Fibroblast of skin of left biceps (primary cell): ENCODE measurements around the gene COG2.
"Not testable (repeated sequence)": the region's sequence is repeated elsewhere in the genome, so short reads cannot be mapped to it uniquely, and the experiment has no call there.

Experiments
- DNase-seq, 2 experiments: peaks; one replicate each; pipeline ENCODE4 v3.0.0-alpha.2; 2013; ENCODE audit warnings: low read depth in 2 of 2

Gene COG2

DNA sequence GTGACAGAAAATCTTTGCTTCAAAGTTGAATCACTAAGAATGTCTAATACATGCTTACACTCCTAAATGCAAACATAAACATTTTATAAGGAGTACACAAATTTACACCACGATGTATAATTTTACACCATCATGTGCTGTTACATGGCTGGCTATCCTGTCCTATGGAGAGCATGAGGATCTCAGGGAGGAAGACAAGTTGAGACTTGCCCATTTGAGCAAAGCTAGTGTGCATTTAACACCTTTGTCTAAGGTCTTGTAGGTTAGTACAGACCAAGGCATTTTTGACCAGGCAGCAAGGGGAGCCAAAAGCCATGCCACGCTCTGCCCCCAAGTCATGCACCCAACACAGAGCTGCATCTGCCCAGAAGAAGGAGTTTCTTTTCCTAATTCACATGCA lies 14.5 kb upstream of the COG2 start:
- DNase-seq, result no peak

DNA sequence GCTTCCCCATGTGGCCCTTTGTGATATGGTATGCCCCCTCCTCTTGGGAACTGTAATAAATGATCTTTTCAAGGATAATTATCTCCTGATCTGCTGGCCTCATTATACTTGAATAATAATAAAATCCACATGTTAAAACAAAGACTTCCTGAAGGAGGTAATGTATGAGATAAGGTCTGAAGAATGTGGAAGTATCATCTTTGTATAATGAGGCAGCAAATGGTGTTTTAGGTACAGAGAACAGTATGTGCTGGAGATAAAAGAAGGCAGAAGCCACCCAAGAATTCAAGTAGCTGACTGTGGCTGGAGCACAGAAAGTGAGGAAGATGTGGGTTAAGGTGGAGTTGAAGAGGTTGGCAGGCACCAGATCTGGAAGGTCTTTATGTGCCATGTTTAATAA lies 12.8 kb upstream of the COG2 start:
- DNase-seq, result no peak

- no peak for DNase-seq
Measured at GRCh38 chr1:230631477-230631876, 10.8 kb upstream of the COG2 start.

- DNase-seq, result no peak
Measured at GRCh38 chr1:230632273-230632873, 9.9 kb upstream of the COG2 start.

- DNase-seq, result no peak
Measured at GRCh38 chr1:230633469-230633868, 8.8 kb upstream of the COG2 start.

GRCh38 chr1:230634384-230634783 lies 7.9 kb upstream of the COG2 start:
- no peak for DNase-seq

DNA sequence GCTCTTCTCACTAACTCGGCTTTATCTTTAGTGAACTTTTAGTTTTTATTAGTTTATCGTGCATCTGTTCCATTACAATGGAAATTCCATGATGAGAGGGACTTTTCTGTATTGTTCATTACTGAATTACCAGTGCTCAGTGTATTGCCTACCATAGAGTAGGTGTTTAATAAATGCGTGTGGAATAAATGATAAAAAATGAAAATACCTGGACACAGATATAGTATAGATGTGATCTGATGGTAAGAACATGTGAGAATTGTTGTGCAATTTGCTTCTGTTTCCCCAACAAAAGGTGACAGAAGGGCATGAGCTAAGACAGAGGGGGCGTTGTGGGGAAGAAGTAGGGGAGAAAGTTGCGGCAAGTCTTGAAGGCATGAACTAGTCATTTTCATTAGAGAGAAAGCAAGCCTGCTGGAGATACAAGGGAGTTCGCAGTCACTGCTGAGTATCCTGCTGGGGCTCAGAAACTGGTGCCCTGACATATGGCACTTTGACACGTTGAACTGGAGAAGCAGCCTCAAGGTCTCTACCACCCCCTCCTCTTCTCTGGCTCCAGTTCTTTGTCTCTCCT lies 5.6 kb upstream of the COG2 start:
- no peak for DNase-seq

DNA sequence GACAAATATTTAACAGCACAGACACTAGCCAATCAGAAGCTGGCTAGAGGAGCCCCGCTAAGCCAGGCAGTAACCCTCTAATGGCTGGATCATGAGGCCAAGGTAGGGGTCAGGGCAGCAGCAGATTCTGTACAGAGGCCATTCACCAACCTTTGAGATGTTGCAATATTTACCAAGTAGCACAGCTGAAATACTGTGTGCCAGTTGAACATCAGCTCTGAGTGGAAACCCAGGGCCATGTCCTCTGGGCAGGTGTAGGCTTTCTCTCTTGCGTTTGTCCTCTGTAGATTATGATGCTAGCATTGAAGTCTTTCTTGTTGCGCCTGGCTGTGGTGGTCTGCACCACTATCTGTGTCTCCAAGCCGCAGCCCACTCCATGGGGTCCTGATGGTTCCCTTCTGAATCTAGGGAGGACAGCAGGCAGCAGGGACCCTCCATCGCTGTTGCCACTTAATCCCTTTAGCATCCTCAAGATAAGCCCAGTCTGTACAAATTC lies 2.5 kb upstream of the COG2 start:
- no peak for DNase-seq

DNA sequence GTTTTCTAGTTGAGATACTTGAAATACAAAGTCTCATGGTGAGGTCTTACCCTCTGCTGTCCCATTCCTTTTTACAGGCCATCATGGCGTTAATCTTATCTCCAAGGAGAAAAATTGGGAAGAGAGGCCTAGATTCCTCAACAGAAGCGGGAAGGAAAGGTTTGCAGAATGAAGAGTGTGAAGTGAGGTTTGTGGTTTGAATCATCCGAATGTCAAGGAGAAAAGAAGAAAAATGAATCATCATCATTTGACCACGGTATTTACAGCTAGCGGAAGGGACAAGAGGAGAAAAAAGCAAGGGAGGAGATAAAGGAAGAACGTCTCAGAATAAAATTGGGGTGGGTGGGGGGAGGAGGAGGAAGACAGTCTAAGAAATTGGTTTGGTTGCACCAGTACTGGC lies 935 bp upstream of the COG2 start:
- DNase-seq, result no peak

- no peak for DNase-seq
Measured at GRCh38 chr1:230641900-230642262, 400 bp upstream of the COG2 start.

- no peak for DNase-seq
Measured at GRCh38 chr1:230643908-230644307, 1.6 kb downstream of the COG2 start.

DNA sequence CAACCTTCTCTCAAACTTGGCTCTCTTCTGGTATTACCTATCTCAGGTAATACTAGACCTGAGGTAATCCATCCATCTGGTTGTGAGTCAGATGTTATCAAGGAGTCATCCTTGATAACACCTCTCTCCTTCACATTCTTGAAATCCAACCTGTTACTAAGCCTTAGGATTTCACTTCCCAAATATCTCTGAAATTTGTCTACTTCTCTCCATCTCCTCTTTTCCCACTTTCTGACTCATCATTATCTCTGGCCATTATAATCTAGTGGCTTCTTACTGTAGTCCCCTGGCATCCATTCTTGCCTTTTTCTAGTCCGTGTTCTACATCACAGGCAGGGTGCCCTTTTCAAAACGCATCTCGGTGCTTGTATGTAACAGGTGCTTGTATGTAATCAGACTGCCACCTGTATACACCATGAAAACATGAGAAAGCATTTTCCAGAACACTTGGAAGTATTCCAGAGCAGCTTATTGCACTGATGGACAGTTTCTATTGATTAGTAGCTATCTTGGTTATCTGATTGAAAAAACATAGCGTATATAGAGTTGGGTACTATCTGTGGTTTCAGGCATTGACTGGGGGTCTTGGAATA lies 4.5 kb downstream of the COG2 start:
- no peak for DNase-seq

DNA sequence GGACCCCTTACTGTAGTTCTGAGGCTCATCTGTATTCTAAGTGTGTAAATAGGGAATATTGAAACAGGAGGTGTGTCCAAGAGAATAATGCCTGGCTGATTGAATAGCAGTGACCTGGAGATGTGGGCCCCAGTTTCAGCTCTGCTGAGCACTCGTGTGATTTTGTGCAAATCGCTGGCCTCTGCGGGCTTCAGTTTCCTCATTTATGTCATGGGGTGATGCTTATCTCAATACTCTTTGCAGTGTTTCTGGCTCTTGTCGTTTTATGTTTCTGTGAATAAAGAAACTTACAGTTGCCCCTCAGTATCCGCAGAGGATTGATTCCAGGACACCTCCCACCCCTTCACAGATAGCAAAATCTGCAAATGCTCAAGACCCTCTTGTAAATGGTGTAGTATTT lies 5.0 kb downstream of the COG2 start:
- no peak for DNase-seq

DNA sequence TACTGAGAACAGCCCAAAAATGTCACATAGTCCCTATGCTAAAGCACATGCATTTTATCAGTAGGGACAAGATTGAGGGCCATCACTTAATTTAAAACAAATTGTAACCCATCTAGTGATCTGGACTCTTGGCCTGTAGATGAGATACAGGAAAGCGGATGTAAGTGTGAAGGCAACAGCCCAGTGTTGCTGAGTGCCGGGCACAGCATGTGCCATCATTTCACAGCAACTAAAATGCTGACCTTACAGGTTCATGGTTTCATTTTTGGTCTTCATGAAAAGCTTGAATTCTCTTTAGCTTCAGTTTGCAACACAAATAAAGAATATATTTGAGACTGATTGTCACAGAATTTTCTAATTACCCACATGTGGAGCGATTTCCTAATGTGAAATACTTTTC lies 5.8 kb downstream of the COG2 start:
- no peak for DNase-seq

DNA sequence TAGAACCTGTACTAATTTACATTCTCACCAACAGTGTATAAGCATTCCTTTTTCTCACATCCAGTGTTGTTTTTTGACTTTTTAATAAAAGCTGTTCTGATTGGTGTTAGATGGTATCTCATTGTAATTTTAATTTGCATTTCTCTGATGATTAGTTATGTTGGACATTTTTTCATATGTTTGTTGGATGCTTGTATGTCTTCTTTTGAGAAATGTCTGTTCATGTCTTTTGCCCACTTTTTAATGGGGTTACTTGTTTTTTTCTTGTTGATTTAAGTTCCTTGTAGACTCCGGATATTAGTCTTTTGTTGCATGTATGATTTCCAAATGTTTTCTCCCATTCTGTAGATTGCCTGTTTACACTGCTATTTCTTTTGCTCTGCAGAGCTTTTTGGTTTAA lies 8.0 kb downstream of the COG2 start:
- no peak for DNase-seq

DNA sequence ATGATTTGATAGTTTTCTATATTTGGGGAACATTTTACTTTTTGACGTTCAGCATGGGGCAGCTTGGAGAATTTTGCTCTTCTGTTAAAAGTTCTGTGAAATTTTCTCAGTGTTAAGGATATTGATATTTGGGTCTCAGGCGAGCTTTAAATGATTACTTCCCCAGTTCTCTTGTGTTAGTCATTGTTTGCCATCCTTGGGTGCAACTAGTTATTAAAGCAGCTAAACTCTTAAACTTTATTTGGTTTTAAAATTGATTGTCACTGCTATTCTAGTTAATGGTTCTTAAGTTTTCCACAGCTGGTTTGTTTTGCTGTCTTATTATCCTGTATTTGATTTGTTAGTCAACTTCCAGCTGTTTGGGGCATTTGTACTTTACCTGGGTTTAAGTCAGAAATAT lies 9.0 kb downstream of the COG2 start:
- no peak for DNase-seq

- not testable (repeated sequence) for DNase-seq
Measured at GRCh38 chr1:230656719-230657118, 14.4 kb downstream of the COG2 start.

DNA sequence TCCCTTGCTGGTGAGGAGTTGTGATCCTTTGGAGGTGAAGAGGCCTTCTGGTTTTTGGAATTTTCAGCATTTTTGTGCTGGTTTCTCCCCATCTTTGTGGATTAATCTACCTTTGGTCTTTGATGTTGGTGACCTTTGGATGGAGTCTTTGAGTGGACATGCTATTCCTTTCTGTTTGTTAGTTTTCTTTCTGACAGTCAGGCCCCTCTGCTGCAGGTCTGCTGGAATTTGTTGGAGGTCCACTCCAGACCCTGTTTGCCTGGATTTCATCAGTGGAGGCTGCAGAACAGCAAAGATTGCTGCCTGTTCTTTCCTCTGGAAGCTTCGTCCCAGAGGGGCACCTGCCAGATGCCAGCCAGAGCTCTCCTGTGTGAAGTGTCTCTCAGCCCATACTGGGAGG lies 15.8 kb downstream of the COG2 start:
- not testable (repeated sequence) for DNase-seq

- no peak for DNase-seq
Measured at GRCh38 chr1:230658691-230659090, 16.4 kb downstream of the COG2 start.

DNA sequence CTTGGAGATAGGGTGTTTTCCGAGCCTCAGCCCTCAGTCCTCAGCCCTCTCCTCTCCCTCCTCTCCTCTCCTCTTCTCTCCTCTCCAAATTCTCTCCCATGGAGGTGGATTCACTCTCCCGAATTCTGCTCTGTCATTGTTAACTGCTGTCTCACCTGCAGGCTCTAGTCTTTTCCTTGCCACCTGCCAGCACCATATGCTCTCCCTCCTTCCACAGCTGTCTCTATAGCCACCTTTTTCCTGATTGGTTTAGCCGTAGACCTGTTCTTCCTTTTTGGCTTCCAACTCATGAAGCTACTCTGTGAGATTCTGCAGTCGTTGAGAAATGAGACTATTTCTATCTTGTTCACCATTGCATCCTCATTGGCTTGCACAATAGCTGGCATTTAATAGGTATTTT lies 19.7 kb downstream of the COG2 start:
- no peak for DNase-seq

- no peak for DNase-seq
Measured at GRCh38 chr1:230668227-230668626, 25.9 kb downstream of the COG2 start.

GRCh38 chr1:230669543-230669942 lies 27.3 kb downstream of the COG2 start:
- no peak for DNase-seq

DNA sequence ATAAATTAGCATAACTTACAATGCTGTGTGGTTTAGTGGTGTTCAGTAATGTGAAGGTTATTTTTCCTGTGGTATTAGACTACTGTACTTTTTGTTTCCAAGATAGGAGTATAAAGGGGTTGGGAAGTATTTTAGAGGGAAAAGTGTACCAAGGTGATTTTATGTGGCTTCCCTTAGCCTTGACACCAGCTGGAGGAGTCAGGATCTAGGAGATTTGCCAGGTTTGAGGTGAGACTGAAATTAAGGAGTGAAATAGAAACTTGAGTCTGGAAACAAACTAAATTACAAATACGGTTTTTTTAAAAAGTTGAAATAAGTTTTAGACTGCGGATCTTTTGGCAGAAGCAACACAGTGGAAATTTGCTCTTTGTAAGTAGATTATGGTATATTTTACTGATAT lies 32.3 kb downstream of the COG2 start:
- DNase-seq, result no peak

GRCh38 chr1:230677200-230677599 lies 34.9 kb downstream of the COG2 start:
- DNase-seq, result no peak
